C1 segment of cervical spinal cord (tissue), 14 donors: Measurements from ENCODE around the gene GOLT1B.
"Not testable (repeated sequence)": the region's sequence is repeated elsewhere in the genome, so short reads cannot be mapped to it uniquely, and the experiment has no call there.

Experiments used
- DNase-seq, 14 donors: peaks; one replicate each; lab custom pipeline; 2025; lab: John Stamatoyannopoulos, UW

GOLT1B gene

DNA sequence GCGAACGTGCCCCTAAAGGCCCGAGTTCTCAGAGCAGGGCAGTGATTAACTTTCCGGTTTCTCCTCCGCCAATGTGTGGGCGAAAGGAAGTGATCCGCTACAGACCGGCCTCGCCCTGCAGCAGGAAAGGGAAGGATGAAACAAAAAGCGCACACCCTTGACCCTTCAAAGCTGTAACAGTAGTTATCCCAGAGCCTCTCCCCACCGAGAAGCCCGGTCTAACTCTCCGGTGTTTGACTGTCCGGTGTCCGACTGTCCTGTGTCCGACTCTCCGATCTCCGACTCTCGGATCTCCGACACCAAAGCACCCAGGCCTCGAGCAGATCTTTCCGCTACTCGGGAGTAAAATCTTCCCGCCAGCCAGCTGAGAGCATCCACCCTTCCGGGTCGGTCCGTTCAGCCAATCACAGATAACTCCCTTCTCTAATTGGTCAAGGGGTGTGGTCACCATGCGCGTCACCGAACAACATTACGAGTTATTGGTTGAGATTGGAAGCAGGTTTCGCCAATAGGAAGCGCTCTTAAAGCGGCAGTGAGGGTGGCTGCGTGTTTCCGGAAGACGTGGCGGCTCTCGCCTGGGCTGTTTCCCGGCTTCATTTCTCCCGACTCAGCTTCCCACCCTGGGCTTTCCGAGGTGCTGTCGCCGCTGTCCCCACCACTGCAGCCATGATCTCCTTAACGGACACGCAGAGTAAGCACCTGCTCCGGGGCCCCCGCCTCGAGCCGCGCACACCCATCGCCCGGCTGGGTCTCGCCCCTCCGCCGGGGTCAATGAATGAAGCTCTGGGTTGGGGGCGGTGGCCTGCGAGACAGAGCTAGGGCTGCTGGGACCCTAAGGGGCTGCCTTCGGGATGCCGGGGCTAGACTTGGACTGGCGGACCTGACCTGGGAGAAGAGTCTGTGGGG is at the start of gene GOLT1B, which contains the start of gene RECQL:
Gene GOLT1B (plus strand): TSS at position 532 of the 906 bp plus-strand sequence. CDS start 135 bp downstream, at position 667.
Gene RECQL (minus strand): TSS at position 378 of the 906 bp plus-strand sequence. CDS start 2,065 bp downstream, outside the sequence.
- peak; percentile 48 to 95 (median 90) for DNase-seq

- DNase-seq = no peak
Observed at GRCh38 chr12:21453312-21453852, 48.2 kb upstream of the GOLT1B start.

- no peak for DNase-seq
Observed at GRCh38 chr12:21456291-21456780, 45.3 kb upstream of the GOLT1B start.

DNA sequence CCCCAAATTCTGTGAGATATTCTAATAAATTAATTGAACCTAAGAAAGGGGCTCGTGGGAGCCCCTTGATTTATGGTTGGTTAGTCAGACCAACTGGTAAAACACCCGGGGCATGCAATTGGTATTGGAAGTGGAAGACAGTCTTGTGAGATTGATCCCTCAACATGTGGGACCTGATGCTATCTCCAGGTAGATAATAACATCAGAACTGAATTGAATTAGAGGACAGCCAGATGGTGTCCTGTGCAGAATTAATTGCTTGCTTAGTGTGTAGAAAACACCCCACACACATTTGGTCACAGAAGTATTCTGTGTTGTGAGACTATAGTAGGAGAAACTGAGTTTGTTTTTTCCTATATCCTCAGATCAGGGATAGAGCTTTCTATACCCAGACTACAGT is 42.1 kb upstream of the GOLT1B start:
- DNase-seq = no peak

GRCh38 chr12:21467334-21467733 is 34.3 kb upstream of the GOLT1B start:
- DNase-seq = not testable (repeated sequence)

GRCh38 chr12:21471294-21471693 is 30.3 kb upstream of the GOLT1B start:
- no peak for DNase-seq

DNA sequence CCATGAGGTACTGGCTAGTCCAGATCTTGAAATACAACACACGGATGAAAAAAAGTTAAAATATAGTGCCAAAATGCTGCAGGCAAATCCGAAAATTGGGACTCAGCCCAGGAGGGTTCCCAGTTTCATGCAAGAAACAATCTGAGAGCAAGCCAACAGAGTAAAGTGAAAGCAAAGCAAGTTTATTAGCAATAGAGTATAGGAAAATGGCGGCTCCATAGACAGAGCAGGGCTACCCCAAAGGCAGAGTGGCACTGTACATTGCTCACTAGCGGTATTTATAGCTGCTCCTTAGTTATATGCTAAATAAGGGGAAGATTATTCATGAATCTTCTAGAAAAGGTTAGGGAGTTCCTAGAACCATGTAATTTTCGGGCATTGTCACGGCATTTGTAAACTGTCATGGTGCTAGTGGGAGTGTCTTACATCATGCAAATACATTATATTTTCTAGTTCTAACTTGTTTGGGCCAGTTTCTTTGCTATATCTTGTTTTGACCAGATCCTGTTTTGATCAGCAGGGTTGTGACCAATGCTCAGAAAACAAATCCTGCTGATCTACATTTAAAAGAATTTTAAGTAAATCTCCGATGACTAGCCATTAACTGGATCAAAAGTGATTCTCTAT is 29.3 kb upstream of the GOLT1B start:
- DNase-seq = no peak

- DNase-seq = no peak
Observed at GRCh38 chr12:21475552-21475951, 26.0 kb upstream of the GOLT1B start.

GRCh38 chr12:21476949-21477348 is 24.6 kb upstream of the GOLT1B start:
- no peak for DNase-seq

GRCh38 chr12:21478756-21479455 is 22.7 kb upstream of the GOLT1B start:
- DNase-seq = no peak

GRCh38 chr12:21483531-21483930 is 18.1 kb upstream of the GOLT1B start:
- DNase-seq = no peak

GRCh38 chr12:21485998-21486397 is 15.6 kb upstream of the GOLT1B start:
- no peak for DNase-seq

- DNase-seq = no peak
Observed at GRCh38 chr12:21499765-21500164, 1.8 kb upstream of the GOLT1B start.

- peak in 1 of 14 donors; percentile 38 for DNase-seq
Observed at GRCh38 chr12:21500786-21501257, 767 bp upstream of the GOLT1B start.

- DNase-seq = peak in 2 of 14 donors; percentile 11 to 34
Observed at GRCh38 chr12:21502164-21502496, 541 bp downstream of the GOLT1B start.

DNA sequence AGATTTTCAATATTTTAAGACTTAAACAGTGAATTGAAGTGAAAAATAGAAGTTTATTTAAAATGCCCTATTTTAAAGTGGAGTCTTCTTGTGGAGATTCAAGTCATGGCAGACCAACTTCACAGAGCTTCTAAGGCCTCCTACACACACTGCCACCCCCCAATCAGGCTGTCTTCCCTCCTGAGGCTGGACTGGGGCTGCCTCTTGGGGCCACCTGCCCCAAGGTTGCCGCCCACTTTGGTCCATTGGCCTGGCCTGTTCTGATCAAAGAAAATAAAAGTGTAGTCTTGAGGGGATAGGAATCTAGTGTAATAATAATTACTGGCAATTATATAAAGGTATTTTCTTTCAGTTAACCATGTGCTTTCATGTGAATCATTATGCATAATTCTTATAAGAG is 1.3 kb downstream of the GOLT1B start:
- no peak for DNase-seq

GRCh38 chr12:21505888-21506287 is 4.3 kb downstream of the GOLT1B start:
- DNase-seq = no peak

- no peak for DNase-seq
Observed at GRCh38 chr12:21507849-21508248, 6.3 kb downstream of the GOLT1B start.

DNA sequence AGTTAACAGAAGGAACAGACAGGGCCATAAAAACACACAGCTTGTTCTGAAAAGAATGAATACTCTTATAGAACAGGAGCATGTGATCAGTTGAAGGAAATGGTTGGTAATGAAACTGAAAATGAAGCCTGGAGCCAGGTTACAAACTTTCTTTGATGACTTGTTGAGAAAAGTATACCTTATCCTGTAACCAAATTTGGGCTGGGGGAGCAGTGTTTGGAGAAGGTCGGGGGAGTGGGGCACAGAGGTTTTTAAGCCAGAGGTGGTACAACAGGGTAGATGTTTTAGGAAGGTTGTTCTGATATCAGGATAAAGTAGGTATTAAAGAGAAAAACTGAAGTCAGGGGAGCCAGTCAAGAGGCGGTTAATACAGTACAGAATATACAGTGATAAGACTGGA is 8.2 kb downstream of the GOLT1B start:
- DNase-seq = no peak

GRCh38 chr12:21516281-21516680 is 14.7 kb downstream of the GOLT1B start:
- DNase-seq = no peak

- no peak for DNase-seq
Observed at GRCh38 chr12:21518451-21518850, 16.9 kb downstream of the GOLT1B start.

- no peak for DNase-seq
Observed at GRCh38 chr12:21521541-21521940, 20.0 kb downstream of the GOLT1B start.
